PC-9 (cell line): ENCODE data around the gene POU2F3. TPM values are rescaled to one million over a fixed set of nuclear protein-coding genes. Genes with fewer than 3 reads are reported as not detected.
A peak's percentile ranks its signal among the peaks of the same experiment; 100 is the strongest.

Experiments
- BruUV-seq: library from RNA; stranded (reverse); fragments of 400-500 nt; replicated peaks from 2 replicates; lab custom pipeline; 2021; lab: Mats Ljungman, UMichigan
- CTCF ChIA-PET: fragments of 300-600 bp; sonication (Branson Sonifier 250); formaldehyde crosslinking; loops from one replicate; lab custom pipeline; 2022; ENCODE audit warnings: antibody characterized with exemption; lab: Charles Lee
- POLR2A ChIA-PET: fragments of 300-600 bp; sonication (Branson Sonifier 250); formaldehyde crosslinking; loops from one replicate; lab custom pipeline; 2022; ENCODE audit warnings: antibody characterized with exemption; ENCODE audit not compliant: unreplicated experiment; lab: Charles Lee
- DNase-seq, 2 experiments: peaks; one replicate each; pipeline versions ENCODE4 v3.0.0 to v3.0.0-alpha.2; 2015 to 2022; ENCODE audit warnings: mixed read lengths in 1 of 2
- H2AFZ ChIP-seq: fragments of 200-600 bp; sonication (generic); 2 replicates; pipeline ENCODE4 v1.8.1; 2017; ENCODE audit warnings: antibody characterized with exemption
- H3F3A ChIP-seq: fragments of 200-600 bp; sonication (generic); 2 replicates; pipeline ENCODE4 v1.8.1; 2017; ENCODE audit warnings: antibody characterized with exemption, mild to moderate bottlenecking, low read depth; ENCODE audit not compliant: insufficient read depth
- H3K27ac ChIP-seq: fragments of 200-600 bp; sonication (generic); 2 replicates; pipeline ENCODE4 v1.6.1; 2016; ENCODE audit warnings: mixed run types
- H3K27me3 ChIP-seq: fragments of 200-600 bp; sonication (generic); 2 replicates; pipeline ENCODE4 v1.6.1; 2016; ENCODE audit warnings: low read depth, mixed run types; ENCODE audit not compliant: insufficient read depth
- H3K36me3 ChIP-seq: fragments of 200-600 bp; sonication (generic); 2 replicates; pipeline ENCODE4 v1.6.1; 2016; ENCODE audit warnings: low read depth, mixed run types
- H3K4me1 ChIP-seq: fragments of 200-600 bp; sonication (generic); replicated peaks from 2 replicates; pipeline ENCODE4 v1.6.1; 2016; ENCODE audit warnings: mixed run types; ENCODE audit not compliant: insufficient read depth
- H3K4me2 ChIP-seq: fragments of 200-600 bp; sonication (generic); 2 replicates; pipeline ENCODE4 v1.6.1; 2017; ENCODE audit warnings: mixed run types
- H3K4me3 ChIP-seq: fragments of 200-600 bp; sonication (generic); 2 replicates; pipeline ENCODE4 v1.6.1; 2016; ENCODE audit warnings: mixed run types
- H3K79me2 ChIP-seq: fragments of 200-600 bp; sonication (generic); 2 replicates; pipeline ENCODE4 v1.6.1; 2017; ENCODE audit warnings: low read depth, mixed run types
- H3K9me2 ChIP-seq: fragments of 200-600 bp; sonication (generic); 2 replicates; pipeline ENCODE4 v1.8.1; 2017; ENCODE audit warnings: mild to moderate bottlenecking; ENCODE audit not compliant: insufficient read depth
- H3K9me3 ChIP-seq: fragments of 200-600 bp; sonication (generic); 2 replicates; pipeline ENCODE4 v1.8.1; 2016; ENCODE audit warnings: low read depth; ENCODE audit not compliant: insufficient read depth
- H4K20me1 ChIP-seq: fragments of 200-600 bp; sonication (generic); 2 replicates; pipeline ENCODE4 v1.8.1; 2017; ENCODE audit not compliant: insufficient read depth
- EZH2 ChIP-seq: fragments of 200-600 bp; sonication (generic); IDR thresholded peaks from 2 replicates; pipeline ENCODE4 v1.8.0; 2017; ENCODE audit warnings: antibody characterized with exemption, low read depth
- intact Hi-C: fragments of 100-400 bp; cut with micrococcal nuclease; formaldehyde crosslinking; loops from one replicate; pipeline ENCODE4 v1.10.0; 2022; ENCODE audit not compliant: unreplicated experiment
- total RNA-seq: library from RNA; stranded (reverse); gene quantifications from 2 replicates; pipeline ENCODE4 v1.2.3, GENCODE V29; 2021
- TF ChIP-seq, protein P1 (sequence below): fragments of 200-600 bp; sonication (generic); conservative IDR thresholded peaks from 2 replicates; pipeline ENCODE4 v1.6.1; 2017; ENCODE audit warnings: mixed run types, antibody characterized with exemption, mild to moderate bottlenecking, moderate library complexity

Gene POU2F3
- total RNA-seq, 1 experiment from 2014 or later: 2.9 TPM

DNA sequence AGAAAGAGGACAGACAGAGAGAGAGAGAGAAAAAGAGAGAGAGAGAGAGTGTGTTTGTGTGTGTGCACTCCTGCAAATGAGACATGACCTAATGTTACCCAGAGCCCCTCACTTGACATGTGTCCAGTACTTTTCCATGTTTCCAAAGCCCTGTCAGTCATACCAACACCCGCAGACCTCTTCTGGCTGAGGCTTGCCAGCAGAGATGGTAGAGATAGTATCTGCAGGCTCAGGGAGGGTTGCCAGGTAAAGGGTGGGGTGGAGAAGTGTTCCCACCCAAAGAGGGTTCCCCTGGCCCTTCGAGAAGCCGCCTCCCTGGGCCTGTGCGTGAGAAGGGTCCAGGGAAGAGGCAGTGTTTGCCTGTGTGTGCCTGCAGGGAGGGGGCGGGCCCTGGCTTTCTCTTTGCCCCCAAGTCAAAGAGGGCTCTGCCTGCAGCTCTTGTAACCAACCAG lies 40.7 kb downstream of the POU2F3 start:
- H3K27me3 ChIP-seq: no peaks in the 10 kb centered on the region; the same call in 1 of the 2 replicates
- no peaks in the 10 kb centered on the region for H4K20me1 ChIP-seq
- no peak overlapping the region for H3K4me3 ChIP-seq
- ChIA-PET POLR2A (no interaction called here), CTCF (interaction anchor here (0.5 to 1.0 kb wide), 3 partner anchors 23 to 925 kb away, joined by 3 to 6 read pairs (median 3); no protein-coding TSS in a partner anchor)
- TF ChIP-seq, protein P1, sequence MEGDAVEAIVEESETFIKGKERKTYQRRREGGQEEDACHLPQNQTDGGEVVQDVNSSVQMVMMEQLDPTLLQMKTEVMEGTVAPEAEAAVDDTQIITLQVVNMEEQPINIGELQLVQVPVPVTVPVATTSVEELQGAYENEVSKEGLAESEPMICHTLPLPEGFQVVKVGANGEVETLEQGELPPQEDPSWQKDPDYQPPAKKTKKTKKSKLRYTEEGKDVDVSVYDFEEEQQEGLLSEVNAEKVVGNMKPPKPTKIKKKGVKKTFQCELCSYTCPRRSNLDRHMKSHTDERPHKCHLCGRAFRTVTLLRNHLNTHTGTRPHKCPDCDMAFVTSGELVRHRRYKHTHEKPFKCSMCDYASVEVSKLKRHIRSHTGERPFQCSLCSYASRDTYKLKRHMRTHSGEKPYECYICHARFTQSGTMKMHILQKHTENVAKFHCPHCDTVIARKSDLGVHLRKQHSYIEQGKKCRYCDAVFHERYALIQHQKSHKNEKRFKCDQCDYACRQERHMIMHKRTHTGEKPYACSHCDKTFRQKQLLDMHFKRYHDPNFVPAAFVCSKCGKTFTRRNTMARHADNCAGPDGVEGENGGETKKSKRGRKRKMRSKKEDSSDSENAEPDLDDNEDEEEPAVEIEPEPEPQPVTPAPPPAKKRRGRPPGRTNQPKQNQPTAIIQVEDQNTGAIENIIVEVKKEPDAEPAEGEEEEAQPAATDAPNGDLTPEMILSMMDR: no peak
- no peak for TF ChIP-seq EZH2
- no peak overlapping the region for H3K27ac ChIP-seq
- no peaks in the 10 kb centered on the region for H3K79me2 ChIP-seq
- intact Hi-C loops: no loop called here
- H2AFZ ChIP-seq: no peak overlapping the region
- DNase-seq: peak; percentile 54 to 56
- no peaks in the 10 kb centered on the region for H3F3A ChIP-seq
- H3K4me2 ChIP-seq: peak overlapping the region; percentile 14; the same call in 1 of the 2 replicates
- no peaks in the 10 kb centered on the region for H3K36me3 ChIP-seq
- H3K4me1 ChIP-seq: peaks cover 18% of the 10 kb centered on the region
- H3K9me3 ChIP-seq: no peaks in the 10 kb centered on the region
- H3K9me2 ChIP-seq: no peaks in the 10 kb centered on the region; the same call in 1 of the 2 replicates
- no TSS peak for BruUV-seq

DNA sequence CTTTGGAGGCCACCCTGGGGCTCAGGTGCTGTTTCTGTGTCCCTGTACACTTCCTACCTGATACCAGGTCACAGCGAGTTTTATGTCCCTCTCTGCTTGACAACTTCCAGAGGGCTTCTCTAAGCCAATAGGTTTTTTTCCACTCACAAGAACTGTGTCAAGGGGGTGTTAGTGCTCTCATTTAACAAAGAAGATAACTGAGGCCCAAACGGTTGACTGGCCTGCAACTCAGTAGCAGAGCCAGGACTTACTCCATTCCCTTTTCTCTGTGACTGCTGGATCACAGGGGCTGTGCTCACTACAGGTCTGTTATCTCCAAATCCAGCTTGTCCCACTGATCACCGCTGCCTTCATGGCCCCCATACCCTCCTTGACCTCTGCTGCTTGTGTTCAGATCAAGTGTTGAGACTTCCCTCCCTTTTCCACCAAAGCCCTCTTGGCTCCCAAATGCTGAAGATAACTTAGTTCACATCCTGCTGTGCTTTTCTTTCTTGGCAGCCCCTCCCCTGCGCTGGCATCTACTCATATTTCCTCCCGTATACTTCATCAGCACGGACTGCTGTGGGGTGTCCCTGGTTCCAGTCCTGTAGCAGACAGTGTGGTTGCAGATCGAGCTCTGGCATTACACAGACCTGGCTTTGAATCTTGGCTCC lies 41.3 kb downstream of the POU2F3 start:
- Histone ChIP-seq H4K20me1 (no peaks in the 10 kb centered on the region), H3K4me3 (no peak overlapping the region), H3K27ac (no peak overlapping the region), H3K9me2 (no peaks in the 10 kb centered on the region; the same call in 1 of the 2 replicates), H3K36me3 (no peaks in the 10 kb centered on the region), H3K79me2 (no peaks in the 10 kb centered on the region), H2AFZ (no peak overlapping the region), H3K27me3 (no peaks in the 10 kb centered on the region; the same call in 1 of the 2 replicates), H3F3A (no peaks in the 10 kb centered on the region), H3K9me3 (no peaks in the 10 kb centered on the region), H3K4me2 (peak overlapping the region; percentile 14), H3K4me1 (peaks cover 18% of the 10 kb centered on the region)
- TF ChIP-seq, protein P1: no peak
- BruUV-seq: no TSS peak
- CTCF ChIA-PET: interaction anchor here (1.0 kb wide), 1 partner anchor 22 kb away, joined by 3 read pairs; no protein-coding TSS in a partner anchor
- intact Hi-C loops: no loop called here
- POLR2A ChIA-PET: no interaction called here
- no peak for DNase-seq

DNA sequence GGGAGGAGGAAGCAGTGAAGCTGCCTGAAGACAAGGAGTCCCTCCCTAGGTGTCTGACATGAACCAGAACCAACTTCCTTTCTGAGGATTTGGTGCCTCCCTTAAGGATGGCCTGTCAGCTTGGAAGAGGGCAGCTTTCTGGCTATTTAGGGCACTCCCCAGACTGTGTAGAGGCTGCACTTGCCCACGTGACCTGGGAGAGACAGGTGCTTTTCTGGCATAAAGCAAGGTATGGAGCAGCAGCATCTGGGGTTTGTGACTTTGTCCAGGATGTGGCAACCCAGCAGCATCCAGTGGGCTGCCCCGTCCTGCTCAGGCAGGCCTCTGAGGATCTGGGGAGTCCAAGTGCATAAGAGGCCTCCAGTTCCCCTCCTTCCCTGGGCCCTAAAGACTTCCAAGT lies 43.2 kb downstream of the POU2F3 start:
- Histone ChIP-seq H3F3A (peaks cover 11% of the 10 kb centered on the region; the same call in 1 of the 2 replicates), H3K27me3 (no peaks in the 10 kb centered on the region; the same call in 1 of the 2 replicates), H2AFZ (no peak overlapping the region), H3K9me3 (no peaks in the 10 kb centered on the region), H3K9me2 (no peaks in the 10 kb centered on the region; the same call in 1 of the 2 replicates), H3K4me2 (no peak overlapping the region), H3K27ac (no peak overlapping the region), H4K20me1 (no peaks in the 10 kb centered on the region), H3K36me3 (no peaks in the 10 kb centered on the region), H3K79me2 (no peaks in the 10 kb centered on the region), H3K4me3 (no peak overlapping the region), H3K4me1 (peaks cover 31% of the 10 kb centered on the region)
- CTCF ChIA-PET: no interaction called here
- intact Hi-C loops: no loop called here
- POLR2A ChIA-PET: no interaction called here
- no peak for DNase-seq
- BruUV-seq: no TSS peak
- TF ChIP-seq, protein P1: no peak
- no peak for TF ChIP-seq EZH2
